ENCODE measurements around the gene TMPRSS9.

Gene TMPRSS9

DNA sequence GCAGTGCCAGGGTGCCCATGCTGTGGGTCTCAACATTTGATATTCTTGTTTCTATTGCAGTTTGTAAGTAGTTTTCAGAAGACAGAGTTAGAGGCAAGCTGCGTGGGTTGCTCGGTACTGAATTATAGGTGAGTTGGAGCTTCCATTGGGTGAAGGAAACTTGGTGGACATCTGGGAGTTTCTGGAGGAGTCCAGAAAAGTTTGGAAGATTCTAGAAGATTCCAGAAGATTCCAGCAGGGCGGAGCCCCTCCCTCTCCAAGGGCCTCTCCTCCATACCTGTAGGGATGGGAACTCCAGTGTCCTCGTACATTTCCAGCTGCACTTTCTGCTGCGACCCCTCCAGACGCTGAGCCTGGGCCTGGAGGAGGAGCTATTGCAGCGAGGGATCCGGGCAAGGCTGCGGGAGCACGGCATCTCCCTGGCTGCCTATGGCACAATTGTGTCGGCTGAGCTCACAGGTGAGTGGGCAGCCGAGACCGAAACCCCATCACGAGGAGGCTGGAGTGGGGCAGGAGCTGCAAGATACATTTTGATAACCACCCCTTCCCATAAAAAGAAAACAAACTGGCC lies 38.8 kb downstream of the TMPRSS9 start:
- TF ChIP-seq, protein P1, sequence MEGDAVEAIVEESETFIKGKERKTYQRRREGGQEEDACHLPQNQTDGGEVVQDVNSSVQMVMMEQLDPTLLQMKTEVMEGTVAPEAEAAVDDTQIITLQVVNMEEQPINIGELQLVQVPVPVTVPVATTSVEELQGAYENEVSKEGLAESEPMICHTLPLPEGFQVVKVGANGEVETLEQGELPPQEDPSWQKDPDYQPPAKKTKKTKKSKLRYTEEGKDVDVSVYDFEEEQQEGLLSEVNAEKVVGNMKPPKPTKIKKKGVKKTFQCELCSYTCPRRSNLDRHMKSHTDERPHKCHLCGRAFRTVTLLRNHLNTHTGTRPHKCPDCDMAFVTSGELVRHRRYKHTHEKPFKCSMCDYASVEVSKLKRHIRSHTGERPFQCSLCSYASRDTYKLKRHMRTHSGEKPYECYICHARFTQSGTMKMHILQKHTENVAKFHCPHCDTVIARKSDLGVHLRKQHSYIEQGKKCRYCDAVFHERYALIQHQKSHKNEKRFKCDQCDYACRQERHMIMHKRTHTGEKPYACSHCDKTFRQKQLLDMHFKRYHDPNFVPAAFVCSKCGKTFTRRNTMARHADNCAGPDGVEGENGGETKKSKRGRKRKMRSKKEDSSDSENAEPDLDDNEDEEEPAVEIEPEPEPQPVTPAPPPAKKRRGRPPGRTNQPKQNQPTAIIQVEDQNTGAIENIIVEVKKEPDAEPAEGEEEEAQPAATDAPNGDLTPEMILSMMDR (IDR thresholded peaks at IDR 0.05; ENCODE audit: extremely low read depth, missing control alignments): no peak
- DNase-seq (ENCODE audit: low spot score): no peak

DNA sequence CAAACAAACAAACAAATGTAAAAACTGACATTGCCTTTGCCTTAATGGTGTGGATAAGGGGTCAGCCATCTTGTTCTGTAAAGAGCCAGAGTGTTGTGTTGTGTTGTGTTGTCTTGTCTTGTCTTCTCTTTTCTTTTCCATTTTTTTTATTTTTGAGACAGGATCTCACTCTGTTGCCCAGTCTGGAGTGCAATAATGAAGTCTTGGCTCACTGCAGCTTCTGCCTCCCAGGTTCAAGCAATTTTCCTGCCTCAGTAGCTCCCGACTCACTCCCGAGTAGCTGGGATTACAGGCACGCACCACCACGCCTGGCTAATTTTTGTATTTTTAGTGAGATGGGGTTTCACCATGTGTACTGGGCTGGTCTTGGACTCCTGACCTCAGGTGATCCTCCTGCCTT lies 39.5 kb downstream of the TMPRSS9 start:
- no peak for DNase-seq (ENCODE audit: low spot score)
- TF ChIP-seq, protein P1 (IDR thresholded peaks at IDR 0.05; ENCODE audit: extremely low read depth, missing control alignments): no peak

DNA sequence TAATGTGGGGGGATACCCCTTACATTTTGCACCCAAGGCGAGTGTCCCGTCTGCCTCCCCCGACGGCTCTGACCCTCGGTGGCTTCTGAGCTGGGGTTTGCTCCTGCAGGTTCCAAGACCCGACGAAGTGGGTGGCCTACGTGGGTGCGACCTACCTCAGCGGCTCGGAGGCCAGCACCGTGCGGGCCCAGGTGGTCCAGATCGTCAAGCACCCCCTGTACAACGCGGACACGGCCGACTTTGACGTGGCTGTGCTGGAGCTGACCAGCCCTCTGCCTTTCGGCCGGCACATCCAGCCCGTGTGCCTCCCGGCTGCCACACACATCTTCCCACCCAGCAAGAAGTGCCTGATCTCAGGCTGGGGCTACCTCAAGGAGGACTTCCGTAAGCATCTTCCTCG lies 48.2 kb downstream of the TMPRSS9 start:
- TF ChIP-seq, protein P1 (IDR thresholded peaks at IDR 0.05; ENCODE audit: extremely low read depth, missing control alignments): no peak

DNA sequence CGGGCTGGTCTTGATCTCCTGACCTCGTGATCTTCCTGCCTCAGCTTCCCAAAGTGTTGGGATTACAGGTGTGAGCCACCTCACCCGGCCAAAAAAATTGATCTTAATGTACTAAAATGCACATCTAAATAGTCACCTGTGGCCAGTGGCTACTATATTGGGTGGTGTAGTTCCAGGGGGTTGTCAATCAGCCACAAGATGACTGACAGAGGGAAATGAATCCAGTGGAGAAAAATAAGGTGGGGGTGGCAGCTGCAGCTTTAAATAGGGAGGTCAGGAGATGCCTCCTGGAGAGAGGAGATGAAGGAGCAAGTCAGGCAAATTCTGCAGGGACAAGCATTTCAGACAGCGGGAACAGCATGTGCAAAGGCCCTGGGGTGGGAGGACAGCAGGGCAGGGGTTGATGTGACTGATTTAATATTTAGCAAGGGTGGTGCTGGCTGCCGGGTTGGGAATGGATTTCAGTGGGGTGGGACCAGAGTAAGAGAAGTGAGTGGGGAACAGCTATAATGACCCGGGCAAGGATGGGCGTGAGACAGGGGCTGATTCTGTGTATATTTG lies 49.4 kb downstream of the TMPRSS9 start:
- TF ChIP-seq, protein P1 (IDR thresholded peaks at IDR 0.05; ENCODE audit: extremely low read depth, missing control alignments): no peak
- no peak for DNase-seq (ENCODE audit: low spot score)

More for the DNA sequence above, 48.2 kb downstream of the TMPRSS9 start:
- DNase-seq (ENCODE audit: low spot score): no peak

DNA sequence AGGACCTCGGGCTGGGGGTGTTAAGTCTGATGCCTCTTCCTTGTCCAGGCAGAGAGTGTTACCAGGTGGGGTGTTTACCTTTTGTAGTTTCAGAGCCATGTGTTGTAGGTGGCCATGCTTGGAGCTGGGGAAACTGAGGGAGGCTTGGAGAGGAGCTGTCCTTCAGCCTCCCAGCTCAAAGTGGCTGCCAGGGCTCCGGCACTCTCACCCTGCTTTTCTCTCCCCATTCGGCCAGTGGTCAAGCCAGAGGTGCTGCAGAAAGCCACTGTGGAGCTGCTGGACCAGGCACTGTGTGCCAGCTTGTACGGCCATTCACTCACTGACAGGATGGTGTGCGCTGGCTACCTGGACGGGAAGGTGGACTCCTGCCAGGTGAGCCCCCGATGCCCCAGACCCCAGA lies 50.0 kb downstream of the TMPRSS9 start:
- DNase-seq (ENCODE audit: low spot score): no peak
- TF ChIP-seq, protein P1 (IDR thresholded peaks at IDR 0.05; ENCODE audit: extremely low read depth, missing control alignments): no peak

DNA sequence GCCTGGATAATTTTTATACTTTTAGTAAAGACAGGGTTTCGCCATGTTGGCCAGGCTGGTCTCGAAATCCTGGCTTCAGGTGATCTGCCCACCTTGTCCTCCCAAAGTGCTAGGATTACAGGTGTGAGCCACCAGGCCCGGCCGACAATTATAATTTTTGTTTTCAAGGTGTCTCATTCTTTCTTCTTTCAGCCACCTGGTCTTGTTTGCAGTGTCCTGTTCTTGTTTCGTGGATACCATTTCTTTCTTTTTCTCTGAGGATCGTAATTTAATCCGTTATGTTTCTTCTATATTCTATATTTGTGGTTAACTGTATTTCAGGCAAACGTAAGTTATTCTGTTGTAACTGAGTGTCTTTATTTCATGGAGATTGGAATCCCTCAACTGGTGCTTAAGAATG lies 51.6 kb downstream of the TMPRSS9 start:
- TF ChIP-seq, protein P1 (IDR thresholded peaks at IDR 0.05; ENCODE audit: extremely low read depth, missing control alignments): no peak
- DNase-seq (ENCODE audit: low spot score): no peak

DNA sequence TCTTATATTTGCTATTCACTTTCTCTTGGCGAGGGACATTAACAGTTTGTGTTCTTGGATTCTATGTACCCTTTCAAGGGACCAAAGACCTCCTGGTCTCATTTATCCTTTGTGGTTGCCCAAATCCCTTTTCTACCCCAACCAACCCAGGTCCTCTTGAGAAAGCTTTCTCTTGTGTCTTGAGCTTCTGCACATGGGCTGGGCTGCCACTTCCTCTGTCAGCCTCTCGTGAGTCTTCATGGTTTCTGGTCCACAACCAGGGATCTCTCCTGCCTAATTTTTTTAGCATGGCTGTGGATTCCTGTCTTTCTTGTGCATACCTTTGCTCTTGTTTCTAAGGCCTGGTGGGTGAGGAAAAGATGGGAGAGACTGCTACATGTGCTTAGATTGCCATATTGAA lies 52.4 kb downstream of the TMPRSS9 start:
- TF ChIP-seq, protein P1 (IDR thresholded peaks at IDR 0.05; ENCODE audit: extremely low read depth, missing control alignments): no peak
- no peak for DNase-seq (ENCODE audit: low spot score)
